ENCODE measurements around the gene CRX. TPM values are rescaled to one million over a fixed set of nuclear protein-coding genes. Genes with fewer than 3 reads are reported as not detected.
"Not testable (repeated sequence)": the region's sequence is repeated elsewhere in the genome, so short reads cannot be mapped to it uniquely, and the experiment has no call there.

Gene CRX
- total and polyA plus RNA-seq, 11 donors = not detected

DNA sequence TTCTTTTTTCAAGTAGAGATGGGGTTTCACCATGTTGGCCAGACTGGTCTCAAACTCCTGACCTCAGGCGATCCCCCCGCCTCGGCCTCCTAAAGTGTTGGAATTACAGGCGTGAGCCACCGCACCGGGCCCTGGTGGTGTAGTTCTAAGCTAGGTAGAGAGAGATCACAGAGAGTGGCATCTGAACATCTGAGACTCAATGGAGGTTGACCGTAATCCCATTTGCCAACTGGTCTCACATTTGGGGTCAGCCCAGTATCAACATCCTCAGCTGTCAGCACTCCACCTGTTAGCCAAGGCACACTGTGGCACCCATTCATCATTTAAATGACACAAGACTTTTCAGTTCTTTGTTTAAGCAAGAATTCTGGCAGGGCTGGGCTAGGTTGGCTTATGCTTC lies 35.2 kb upstream of the CRX start:
- H3K4me3 ChIP-seq = no peak overlapping the region
- no peaks in the 10 kb centered on the region for H3K9me3 ChIP-seq
- no peak for DNase-seq
- peak overlapping the region in 1 of 12 donors; percentile 8 for H3K27ac ChIP-seq
- no peaks in the 10 kb centered on the region for H3K27me3 ChIP-seq
- peaks cover 0 to 29% (median 16%) of the 10 kb centered on the region in 12 donors for H3K4me1 ChIP-seq
- intact Hi-C loops (cut with DNase I) = loop anchor here in 4 of 10 donors (2.0 to 10.0 kb wide), 3 partner anchors 72 to 74 kb away; partner anchors contain the start of gene EHD2 (in 4 of the 4)
- H3K36me3 ChIP-seq = peaks cover 0 to 65% (median 46%) of the 10 kb centered on the region in 9 donors
- 90 to 96% (median 95%) methylated on average over 4 to 7 of the region's 7 CpGs for WGBS, 4 donors
- no peak for ATAC-seq
- no peak for TF ChIP-seq POLR2A (IDR thresholded peaks at IDR 0.05)
- TF ChIP-seq, protein P1, sequence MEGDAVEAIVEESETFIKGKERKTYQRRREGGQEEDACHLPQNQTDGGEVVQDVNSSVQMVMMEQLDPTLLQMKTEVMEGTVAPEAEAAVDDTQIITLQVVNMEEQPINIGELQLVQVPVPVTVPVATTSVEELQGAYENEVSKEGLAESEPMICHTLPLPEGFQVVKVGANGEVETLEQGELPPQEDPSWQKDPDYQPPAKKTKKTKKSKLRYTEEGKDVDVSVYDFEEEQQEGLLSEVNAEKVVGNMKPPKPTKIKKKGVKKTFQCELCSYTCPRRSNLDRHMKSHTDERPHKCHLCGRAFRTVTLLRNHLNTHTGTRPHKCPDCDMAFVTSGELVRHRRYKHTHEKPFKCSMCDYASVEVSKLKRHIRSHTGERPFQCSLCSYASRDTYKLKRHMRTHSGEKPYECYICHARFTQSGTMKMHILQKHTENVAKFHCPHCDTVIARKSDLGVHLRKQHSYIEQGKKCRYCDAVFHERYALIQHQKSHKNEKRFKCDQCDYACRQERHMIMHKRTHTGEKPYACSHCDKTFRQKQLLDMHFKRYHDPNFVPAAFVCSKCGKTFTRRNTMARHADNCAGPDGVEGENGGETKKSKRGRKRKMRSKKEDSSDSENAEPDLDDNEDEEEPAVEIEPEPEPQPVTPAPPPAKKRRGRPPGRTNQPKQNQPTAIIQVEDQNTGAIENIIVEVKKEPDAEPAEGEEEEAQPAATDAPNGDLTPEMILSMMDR (IDR thresholded peaks at IDR 0.05) = no peak

DNA sequence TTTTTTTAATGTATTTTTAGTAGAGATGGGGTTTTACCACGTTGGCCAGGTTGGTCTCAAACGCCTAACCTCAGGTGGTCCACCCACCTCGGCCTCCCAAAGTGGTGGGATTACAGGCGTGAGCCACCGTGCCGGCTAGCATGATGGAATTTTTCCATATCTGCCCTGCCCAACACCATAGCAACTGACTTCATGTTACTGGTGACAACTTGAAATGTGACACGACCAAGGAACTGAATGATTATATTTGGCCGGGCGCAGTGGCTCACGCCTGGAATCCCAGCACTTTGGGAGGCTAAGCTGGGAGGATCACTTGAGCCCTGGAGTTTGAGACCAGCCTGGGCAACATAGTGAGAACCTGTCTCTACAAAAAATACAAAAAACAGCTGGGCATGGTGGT lies 34.4 kb upstream of the CRX start:
- peaks cover 0 to 59% (median 46%) of the 10 kb centered on the region in 9 donors for H3K36me3 ChIP-seq
- ATAC-seq = peak in 1 of 4 donors; percentile 11
- intact Hi-C loops (cut with DNase I) = loop anchor here in 4 of 10 donors (2.0 to 10.0 kb wide), 3 partner anchors 73 to 75 kb away; partner anchors contain the start of gene EHD2 (in 4 of the 4)
- H3K27ac ChIP-seq = peak overlapping the region in 3 of 12 donors; percentile 4 to 8 (median 7)
- H3K9me3 ChIP-seq, H3K4me3 ChIP-seq, H3K27me3 ChIP-seq, DNase-seq: not testable (repeated sequence)
- WGBS, 4 donors = 60 to 72% (median 64%) methylated on average over 10 of the region's 10 CpGs
- H3K4me1 ChIP-seq = peaks cover 0 to 21% (median 11%) of the 10 kb centered on the region in 12 donors

DNA sequence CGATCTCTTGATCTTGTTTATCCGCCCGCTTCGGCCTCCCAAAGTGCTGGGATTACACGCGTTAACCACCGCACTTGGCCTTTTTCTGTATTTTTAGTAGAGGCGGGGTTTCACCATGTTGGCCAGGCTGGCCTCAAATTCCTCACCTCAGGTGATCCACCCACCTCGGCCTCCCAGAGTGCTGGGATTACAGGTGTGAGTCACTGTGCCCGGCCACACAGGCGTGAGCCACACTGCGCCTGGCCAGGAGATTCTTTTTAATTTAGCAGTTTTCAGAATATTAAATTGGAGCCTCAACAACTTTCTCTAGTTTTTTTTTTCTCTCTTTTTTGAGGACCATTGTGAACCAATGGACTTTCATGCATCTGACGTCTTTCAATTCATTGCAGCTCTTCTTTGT lies 31.9 kb upstream of the CRX start:
- intact Hi-C loops (cut with DNase I) = loop anchor here in 8 of 10 donors (2.0 to 10.0 kb wide), 7 partner anchors 23 to 78 kb away; partner anchors contain the start of gene EHD2 (in 6 of the 8)
- peaks cover 0 to 34% (median 22%) of the 10 kb centered on the region in 9 donors for H3K36me3 ChIP-seq
- not testable (repeated sequence) for H3K27ac ChIP-seq, H3K4me3 ChIP-seq, ATAC-seq, H3K9me3 ChIP-seq, DNase-seq, H3K27me3 ChIP-seq
- peaks cover 0 to 12% (median 4%) of the 10 kb centered on the region in 12 donors for H3K4me1 ChIP-seq
- WGBS, 4 donors = 93 to 98% (median 95%) methylated on average over 13 of the region's 13 CpGs

DNA sequence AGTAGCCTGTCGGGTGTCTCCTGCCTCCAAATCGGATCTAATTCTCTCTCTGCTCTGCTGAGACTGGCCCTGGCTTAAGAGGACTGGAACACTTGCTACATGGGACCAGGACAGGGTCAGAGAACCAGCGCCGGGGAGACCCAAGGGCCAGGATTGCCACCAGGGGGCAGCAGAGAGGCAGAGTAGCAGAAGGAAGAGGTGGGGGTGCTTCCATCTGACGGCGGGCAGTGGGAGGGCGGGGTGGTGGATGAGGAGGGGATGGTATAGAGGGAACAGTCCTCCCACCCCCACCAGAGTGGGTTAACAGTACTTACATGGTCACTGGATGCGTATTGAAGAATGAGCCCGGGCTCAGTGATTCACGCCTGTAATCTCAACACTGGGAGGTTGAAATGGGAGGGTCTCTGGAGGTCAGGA lies 31.3 kb upstream of the CRX start:
- ATAC-seq = peak; percentile 47 to 78 (median 68)
- intact Hi-C loops (cut with DNase I) = loop anchor here in 2 of 10 donors (2.0 to 5.0 kb wide), 2 partner anchors 72 kb away; no protein-coding TSS in a partner anchor
- 12 to 17% (median 16%) methylated on average over 10 of the region's 10 CpGs for WGBS, 4 donors

DNA sequence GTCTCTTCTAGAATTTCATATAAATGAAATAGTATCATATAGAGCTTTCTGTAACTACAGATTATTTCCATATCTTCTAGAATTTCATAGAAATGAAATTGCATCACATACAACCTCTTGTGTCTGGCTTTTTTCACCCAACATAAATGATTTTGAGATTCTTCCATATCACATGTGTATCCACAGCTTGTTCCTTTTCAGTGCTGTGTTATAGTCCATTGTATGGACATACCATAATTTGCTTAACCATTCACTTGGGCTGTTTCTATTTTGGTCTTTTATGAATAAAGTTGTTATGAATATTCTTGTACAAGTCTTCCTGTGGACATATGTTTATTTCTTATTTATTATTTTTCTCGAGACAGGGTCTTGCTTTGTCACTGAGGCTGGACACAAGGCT lies 29.1 kb upstream of the CRX start:
- DNase-seq = no peak
- WGBS, 4 donors = 94 to 100% (median 98%) methylated on average over 1 of the region's 1 CpG
- H3K9me3 ChIP-seq = peaks cover 0 to 8% (median 0%) of the 10 kb centered on the region in 12 donors
- TF ChIP-seq, protein P1 (IDR thresholded peaks at IDR 0.05) = no peak
- no peak for TF ChIP-seq POLR2A (IDR thresholded peaks at IDR 0.05)
- no peak overlapping the region for H3K4me3 ChIP-seq
- intact Hi-C loops (cut with DNase I) = loop anchor here in 1 of 10 donors (5.0 kb wide), 1 partner anchor 70 kb away; no protein-coding TSS in a partner anchor
- H3K4me1 ChIP-seq = peaks cover 0 to 12% (median 4%) of the 10 kb centered on the region in 12 donors
- H3K27me3 ChIP-seq = no peaks in the 10 kb centered on the region
- ATAC-seq = no peak
- H3K27ac ChIP-seq = no peak overlapping the region
- H3K36me3 ChIP-seq = peaks cover 0 to 7% (median 0%) of the 10 kb centered on the region in 9 donors

More for the DNA sequence above, 31.3 kb upstream of the CRX start:
- peaks cover 0 to 12% (median 4%) of the 10 kb centered on the region in 12 donors for H3K4me1 ChIP-seq
- peaks cover 0 to 28% (median 16%) of the 10 kb centered on the region in 9 donors for H3K36me3 ChIP-seq
- H3K4me3 ChIP-seq = no peak overlapping the region
- H3K27ac ChIP-seq = no peak overlapping the region
- DNase-seq = peak; percentile 79 to 91 (median 85)
- H3K9me3 ChIP-seq = peaks cover 0 to 8% (median 0%) of the 10 kb centered on the region in 12 donors
- H3K27me3 ChIP-seq = no peaks in the 10 kb centered on the region
- TF ChIP-seq, protein P1 (IDR thresholded peaks at IDR 0.05) = peak; percentile 68 to 83 (median 80)
- no peak for TF ChIP-seq POLR2A (IDR thresholded peaks at IDR 0.05)
